Prostate gland (tissue), 2 donors: ENCODE data around the gene RIT2.

Source experiments
- CTCF ChIP-seq, 4 experiments: fragments of 200-600 bp in 2 of 4; fragments of 450-650 bp in 2 of 4; sonication (generic) in 2 of 4; IDR thresholded peaks; 1 replicate in 3 of 4; 2 replicates in 1 of 4; pipeline ENCODE4 v1.5.1; 2016 to 2019; ENCODE audit warnings: antibody characterized with exemption in 4 of 4, mild to moderate bottlenecking in 2 of 4, moderate library complexity in 2 of 4
- POLR2AphosphoS5 ChIP-seq: sonication (generic); formaldehyde crosslinking; IDR thresholded peaks from one replicate; pipeline ENCODE4 v1.6.1; 2017; ENCODE audit warnings: antibody characterized with exemption

DNA sequence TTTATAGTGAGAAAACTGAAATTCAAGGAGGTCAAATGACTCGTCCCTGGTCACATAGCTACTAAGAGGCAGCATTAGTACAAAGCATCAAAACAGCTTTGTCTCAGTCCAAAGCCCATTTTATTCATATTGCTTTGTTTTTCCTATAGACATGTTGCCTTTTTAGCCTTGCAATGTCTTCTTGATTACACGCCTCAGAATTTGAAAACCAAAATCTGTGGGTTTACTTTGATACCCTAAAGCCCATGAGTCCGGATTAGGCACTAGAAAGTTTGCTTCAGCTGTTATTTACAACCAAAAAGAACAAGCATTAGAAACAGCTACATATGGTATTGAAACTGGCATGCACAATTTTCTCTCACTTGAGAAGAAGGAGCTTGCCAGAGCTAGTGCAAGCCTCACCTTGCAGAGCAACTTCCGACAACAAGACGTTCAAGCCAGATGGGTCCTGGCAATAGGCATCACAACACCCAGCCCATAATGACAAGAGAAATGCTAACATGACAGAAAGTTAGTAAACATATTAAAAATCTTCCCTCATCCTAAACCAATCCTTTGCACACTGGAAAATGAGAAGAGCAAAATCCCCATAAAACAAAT, 276.8 kb downstream of the RIT2 start:
- TF ChIP-seq POLR2AphosphoS5 (no peak), CTCF (IDR thresholded peaks at IDR 0.05) (no peak)
